Glomerular visceral epithelial cell (primary cell): Measurements from ENCODE around the gene PEX13.

Experiments used
- DNase-seq: peaks from one replicate; pipeline ENCODE4 v3.0.0-alpha.2; 2016; ENCODE audit errors: extremely low spot score

Gene PEX13

DNA sequence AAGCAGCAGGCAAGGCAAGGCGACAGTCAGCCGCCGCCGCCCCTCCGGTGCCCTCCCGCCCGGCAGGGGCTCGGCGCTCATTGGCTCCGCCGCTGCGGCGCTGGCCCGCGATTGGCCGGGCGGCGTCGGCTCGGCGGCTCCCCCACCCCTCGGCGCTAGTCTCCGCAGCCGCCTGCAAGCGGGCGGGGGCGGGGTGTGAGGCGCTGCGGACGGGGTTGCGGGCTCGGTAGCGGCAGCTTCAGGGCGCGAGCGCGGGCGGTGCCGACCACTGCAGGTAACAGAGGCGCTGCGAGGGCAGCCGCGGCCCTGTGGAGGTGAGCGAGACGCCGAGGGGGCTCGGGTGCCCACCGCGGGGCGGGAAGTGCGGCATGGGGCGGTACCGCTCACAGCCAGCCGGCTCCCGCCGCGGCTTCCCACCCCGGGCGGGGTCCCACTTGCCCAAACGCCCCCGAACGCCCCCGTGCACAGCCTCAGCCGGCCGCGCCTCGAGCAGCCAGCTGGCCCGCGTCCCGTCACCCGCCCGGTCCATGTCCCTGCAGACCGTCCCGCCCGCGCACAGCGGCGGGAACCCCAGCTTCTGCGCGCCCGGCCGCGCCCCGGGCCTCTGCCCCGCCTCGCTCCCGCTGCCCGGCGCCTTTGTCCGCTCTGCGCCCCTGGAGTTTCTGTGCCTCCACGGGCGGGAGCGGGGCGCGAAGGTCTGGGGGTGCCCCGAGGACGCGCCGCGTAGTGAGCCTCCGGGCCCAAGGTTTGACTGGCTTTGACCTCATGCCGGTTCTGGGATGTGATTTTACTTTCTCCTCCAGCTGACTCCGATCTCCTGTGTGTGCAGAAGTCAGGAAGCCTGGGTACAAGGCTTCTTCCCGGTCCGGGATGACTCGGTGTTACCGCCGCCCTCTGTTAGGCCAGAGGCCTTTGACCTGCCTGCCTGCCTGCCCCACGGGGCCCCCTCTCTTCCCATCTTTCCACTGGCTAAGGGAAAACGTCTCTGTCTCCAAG, 48.5 kb downstream of the PEX13 start, which contains the start of gene SANBR:
SANBR (plus strand) TSS at position 158 of the 996 bp plus-strand sequence. CDS start 4,480 bp downstream, outside the sequence.
- peak; percentile 87 for DNase-seq

DNA sequence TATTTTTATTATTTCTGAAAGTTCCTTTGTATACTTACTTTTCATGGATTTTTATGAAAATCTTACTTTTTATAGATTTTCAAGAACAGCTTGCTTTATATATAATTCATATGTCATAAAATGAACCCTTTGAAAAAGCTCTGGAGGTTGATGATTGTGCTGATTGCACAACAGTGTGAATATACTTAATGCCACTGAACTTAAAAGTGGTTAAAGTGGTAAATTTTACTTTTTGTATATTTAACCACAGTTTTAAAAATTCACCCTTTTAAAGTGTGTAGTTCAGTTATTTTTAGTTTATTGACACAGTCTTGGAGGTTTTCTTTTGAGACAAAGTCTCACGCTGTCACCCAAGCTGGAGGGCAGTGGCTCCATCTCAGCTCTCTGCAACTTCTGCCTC, 56.6 kb downstream of the PEX13 start:
- no peak for DNase-seq

DNA sequence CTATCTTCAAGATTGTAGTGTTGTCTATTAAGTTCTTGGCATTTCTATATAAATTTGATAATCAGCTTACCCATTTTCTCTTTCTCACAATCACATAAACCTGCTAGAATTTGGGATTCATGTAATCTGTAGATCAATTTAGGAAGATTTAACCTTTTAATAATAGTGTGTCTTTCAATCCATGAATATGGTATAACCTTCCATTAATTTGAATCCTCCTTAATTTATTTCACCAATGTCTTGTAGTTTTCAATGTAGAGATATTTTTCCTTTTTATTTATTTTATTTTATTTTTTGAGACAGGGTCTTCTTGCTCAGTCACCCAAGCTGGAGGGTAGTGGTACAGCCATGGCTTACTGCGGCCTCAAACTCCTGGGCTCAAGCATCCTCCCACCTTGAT, 68.4 kb downstream of the PEX13 start:
- no peak for DNase-seq

DNA sequence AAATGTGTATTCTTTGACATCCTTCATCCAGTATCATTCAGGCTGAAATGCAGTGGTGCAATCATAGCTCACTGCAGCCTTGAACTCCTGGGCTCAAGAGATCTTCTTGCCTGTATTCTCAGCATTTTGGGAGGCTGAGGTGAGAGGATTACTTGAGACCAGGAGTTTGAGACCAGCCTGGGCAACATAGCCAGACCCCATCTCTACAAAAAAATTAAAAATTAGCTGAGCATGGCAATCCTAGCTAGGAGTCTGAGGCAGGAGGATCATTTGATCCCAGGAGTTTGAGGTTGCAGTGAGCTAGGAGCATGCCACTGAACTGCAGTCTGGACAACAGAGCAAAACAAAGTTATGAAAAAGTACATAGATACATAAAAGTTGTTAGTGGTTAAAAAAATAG, 72.3 kb downstream of the PEX13 start:
- DNase-seq: no peak

DNA sequence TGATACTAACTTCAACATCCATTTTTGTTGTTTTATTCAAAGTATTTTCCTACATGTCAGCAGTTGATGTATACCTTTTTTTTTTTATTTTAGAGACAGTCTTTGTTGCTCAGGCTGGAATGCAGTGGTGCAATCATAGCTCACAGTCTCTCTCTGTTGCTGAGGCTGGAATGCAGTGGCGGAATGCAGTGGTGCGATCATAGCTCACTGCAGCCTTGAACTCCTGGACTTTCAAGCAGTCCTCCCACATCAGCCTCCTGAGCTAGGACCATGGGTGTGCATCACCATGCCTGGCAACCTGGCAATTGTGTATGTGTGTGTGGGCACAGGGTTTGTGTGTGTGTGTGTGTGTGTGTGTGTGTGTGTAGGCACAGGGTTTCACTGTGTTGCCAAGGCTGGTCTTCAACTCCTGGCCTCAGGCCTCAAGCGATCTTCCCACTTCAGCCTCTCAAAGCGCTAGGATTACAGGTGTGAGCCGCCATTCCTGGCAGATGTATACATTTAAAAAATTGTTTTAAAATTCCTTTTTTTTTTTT, 72.9 kb downstream of the PEX13 start:
- no peak for DNase-seq

DNA sequence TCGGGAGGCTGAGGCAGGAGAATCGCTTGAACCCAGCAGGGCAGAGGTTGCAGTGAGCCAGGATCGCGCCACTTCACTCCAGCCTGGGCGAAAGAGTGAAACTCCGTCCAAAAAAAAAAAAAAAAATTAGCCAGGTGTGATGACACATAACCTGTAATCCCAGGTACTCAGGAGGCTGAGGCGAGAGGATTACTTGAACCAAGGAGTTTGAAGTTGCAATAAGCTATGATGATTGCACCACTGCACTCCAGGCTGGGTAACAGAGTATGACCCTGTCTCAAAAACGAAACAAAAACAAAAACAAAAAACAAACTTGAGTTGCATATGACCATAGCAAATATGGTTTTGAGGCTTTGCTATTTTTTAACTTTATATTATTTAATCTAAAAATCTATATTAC, 74.0 kb downstream of the PEX13 start:
- no peak for DNase-seq

DNA sequence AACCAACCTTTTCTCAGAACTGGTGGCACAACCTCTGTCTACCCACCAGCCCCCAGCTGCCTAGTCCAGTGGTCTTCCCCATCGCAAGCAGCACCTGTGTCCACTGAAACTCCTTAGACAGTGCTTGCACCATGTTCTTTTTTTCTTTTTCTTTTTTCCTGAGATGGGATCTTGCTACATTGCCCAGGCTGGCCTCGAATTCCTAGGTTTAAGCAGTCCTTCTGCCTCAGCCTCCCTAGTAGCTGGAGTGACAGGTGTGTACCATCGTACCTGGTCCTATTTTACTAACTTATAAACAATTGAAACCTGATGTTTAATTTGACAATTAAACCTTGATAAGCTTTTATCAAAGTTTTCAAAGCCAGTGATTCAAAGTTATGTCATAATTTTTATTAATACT, 78.9 kb downstream of the PEX13 start:
- DNase-seq: no peak

DNA sequence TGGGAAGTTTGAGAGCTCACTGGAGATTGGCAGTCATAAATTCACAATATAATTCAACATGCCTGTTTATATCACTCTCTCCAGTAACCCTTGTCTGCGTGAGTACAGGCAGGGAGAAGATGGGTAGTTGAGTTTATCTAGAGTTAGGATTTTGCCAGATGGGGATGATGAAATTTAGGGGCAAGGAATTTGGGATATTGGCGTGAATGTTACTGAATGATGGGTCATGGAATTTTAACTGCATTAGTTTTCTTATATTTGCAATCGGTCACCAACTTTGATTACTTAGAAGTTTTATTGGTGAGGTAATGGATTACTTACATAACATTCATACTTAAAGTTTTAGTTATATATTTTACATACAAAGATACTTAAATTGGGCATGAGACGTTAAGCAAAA, 83.3 kb downstream of the PEX13 start:
- DNase-seq: no peak
